MG63 (cell line): Measurements from ENCODE around the gene CS. TPM values are rescaled to one million over a fixed set of nuclear protein-coding genes. Genes with fewer than 3 reads are reported as not detected.
"Not testable (repeated sequence)": the region's sequence is repeated elsewhere in the genome, so short reads cannot be mapped to it uniquely, and the experiment has no call there.

Experiments
- DNase-seq: peaks from one replicate; pipeline ENCODE4 v3.0.0-alpha.2; 2020
- H3K27me3 ChIP-seq: fragments of 250-450 bp; sonication (Bioruptor Pico); 2 replicates; pipeline ENCODE4 v1.5.1; 2020; ENCODE audit warnings: mild to moderate bottlenecking, moderate library complexity
- H3K36me3 ChIP-seq: fragments of 250-450 bp; sonication (Bioruptor Pico); 2 replicates; pipeline ENCODE4 v1.5.1; 2020; ENCODE audit warnings: mild to moderate bottlenecking, moderate library complexity
- H3K4me3 ChIP-seq: fragments of 250-450 bp; sonication (Bioruptor Pico); 2 replicates; pipeline ENCODE4 v1.5.1; 2020; ENCODE audit warnings: mild to moderate bottlenecking, moderate library complexity
- H3K9me3 ChIP-seq: fragments of 250-450 bp; sonication (Bioruptor Pico); 2 replicates; pipeline ENCODE4 v1.5.1; 2020; ENCODE audit warnings: mild to moderate bottlenecking, moderate library complexity
- total RNA-seq: library from RNA; depleted of rRNA; stranded (reverse); fragments of >200 nt; shearing (Covaris generic); gene quantifications from 2 replicates; pipeline ENCODE4 v1.2.3, GENCODE V29; 2014; ENCODE audit warnings: low replicate concordance

Gene CS
- total RNA-seq, 1 experiment from 2014 or later = 73.4 TPM

DNA sequence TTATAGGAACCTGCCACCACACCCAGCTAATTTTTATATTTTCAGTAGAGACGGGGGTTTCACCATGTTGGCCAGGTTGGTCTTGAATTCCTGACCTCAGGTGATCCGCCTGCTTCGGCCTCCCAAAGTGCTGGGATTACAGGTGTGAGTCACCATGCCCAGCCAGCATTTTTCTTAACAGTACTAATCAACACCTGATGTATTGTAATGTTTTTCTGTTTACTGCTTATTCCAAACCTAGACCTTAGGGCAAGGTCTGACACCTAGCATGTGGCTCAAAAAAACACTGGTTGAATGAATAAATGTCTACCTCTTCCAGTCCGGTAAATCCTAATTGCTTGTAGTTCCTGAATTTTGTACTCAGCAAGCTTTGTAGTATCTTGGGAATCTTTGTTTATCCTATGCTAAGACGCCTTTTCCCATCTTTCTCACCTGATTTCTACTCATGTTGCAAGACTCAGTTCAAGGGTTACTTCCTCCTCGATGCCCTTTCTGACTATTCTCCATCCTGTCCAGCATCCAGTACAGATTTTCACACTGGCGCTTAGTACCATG, 30.9 kb upstream of the CS start:
- Histone ChIP-seq H3K36me3 (peaks cover 8% of the 10 kb centered on the region), H3K9me3 (no peaks in the 10 kb centered on the region), H3K27me3 (no peaks in the 10 kb centered on the region), H3K4me3 (no peak overlapping the region)
- no peak for DNase-seq

DNA sequence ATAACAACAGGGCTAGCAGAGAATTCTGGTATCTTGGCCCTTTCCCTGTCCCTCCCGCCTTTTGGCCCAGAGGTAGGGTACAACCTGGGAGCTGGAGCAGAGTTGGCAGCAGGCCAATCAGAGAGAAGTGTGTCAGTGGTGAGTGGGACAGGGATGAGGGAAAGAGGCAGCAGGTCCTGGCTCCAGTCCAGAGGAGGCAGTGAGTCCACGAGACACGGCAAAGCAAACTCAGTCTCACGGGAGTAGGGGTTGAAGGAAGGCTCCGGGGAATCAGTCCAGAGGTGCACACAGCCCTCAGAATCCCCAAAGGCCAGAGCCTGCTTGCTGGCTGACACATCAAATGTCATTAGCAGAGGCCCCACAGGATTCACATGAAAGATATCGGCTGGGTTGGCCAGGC, 26.4 kb upstream of the CS start:
- Histone ChIP-seq H3K36me3 (peaks cover 13% of the 10 kb centered on the region), H3K4me3 (no peak overlapping the region), H3K9me3 (no peaks in the 10 kb centered on the region), H3K27me3 (no peaks in the 10 kb centered on the region)
- DNase-seq = peak; percentile 8

DNA sequence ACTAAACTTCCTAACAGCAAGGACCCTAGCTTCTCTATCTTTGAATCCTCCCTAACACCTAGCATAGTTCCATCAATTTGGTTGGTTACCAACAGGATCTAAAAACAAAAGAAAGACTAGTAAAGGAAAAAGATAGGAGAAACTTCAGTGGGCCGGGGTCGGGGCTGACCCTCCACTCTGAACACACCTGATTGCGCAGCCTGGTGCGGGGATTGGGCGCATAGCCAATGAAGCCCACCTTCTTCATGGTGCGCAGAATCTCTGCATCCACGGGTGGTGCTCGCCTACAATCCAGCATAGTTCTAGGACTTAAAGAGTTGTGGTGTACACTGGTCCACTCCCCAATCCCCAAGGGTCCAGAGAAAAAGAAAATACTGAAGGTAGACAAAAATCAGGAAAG, 26.0 kb upstream of the CS start:
- Histone ChIP-seq H3K36me3 (peaks cover 13% of the 10 kb centered on the region), H3K9me3 (no peaks in the 10 kb centered on the region), H3K4me3 (no peak overlapping the region), H3K27me3 (no peaks in the 10 kb centered on the region)
- DNase-seq = no peak

DNA sequence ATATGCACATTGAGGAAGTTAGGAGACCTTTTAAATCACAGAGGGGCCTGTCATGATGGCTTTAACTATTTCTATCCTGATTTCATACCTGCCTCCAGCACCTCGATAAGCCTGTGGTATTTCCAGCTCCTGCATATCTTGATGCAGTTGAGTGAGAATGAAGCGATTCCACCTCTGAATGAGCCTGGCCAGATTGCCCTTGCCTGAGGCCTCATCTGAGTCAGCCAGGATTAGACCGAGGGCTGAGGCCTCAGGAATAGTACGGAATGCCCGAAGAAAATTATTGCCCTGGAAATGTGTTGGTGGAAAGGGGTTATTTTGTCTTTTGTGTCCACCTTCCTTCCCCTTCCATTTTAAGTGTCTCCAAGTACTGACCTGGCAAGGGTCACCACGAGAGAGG, 24.1 kb upstream of the CS start:
- Histone ChIP-seq H3K4me3 (no peak overlapping the region), H3K27me3 (no peaks in the 10 kb centered on the region), H3K9me3 (no peaks in the 10 kb centered on the region), H3K36me3 (peaks cover 16% of the 10 kb centered on the region)
- DNase-seq = no peak

DNA sequence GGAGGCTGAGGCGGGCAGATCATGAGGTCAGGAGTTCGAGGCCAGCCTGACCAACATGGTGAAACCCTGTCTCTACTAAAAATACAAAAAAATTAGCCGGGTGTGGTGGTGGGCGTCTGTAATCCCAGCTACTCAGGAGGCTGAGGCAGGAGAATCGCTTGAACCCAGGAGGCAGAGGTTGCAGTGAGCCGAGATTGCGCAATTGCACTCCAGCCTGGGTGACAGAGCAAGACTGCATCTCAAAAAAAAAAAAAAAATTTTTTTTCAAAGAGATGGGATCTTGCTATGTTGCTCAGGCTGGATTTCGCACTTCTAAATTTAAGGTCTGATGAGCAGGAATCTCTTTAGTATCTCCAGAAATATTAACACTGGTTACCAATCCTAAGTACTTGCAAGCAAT, 21.5 kb upstream of the CS start:
- H3K4me3 ChIP-seq, H3K27me3 ChIP-seq, DNase-seq, H3K9me3 ChIP-seq: not testable (repeated sequence)
- H3K36me3 ChIP-seq = peaks cover 16% of the 10 kb centered on the region

DNA sequence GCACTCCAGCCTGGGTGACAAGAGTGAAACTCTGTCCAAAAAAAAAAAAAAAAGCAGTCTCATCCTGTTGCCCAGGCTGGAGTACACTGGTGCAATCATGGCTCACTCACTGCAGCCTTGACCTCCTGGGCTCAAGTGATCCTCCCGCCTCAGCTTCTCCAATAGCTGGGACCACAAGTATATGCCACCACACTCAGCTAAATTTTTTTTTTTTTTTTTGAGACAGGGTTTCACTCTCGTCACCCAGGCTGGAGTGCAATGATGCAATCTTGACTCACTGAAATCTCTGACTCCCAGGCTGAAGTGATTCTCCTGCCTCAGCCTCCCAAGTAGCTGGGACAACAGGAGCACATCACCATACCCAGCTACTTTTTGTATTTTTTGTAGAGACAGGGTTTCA, 20.9 kb upstream of the CS start:
- no peak for DNase-seq
- Histone ChIP-seq H3K4me3 (no peak overlapping the region), H3K36me3 (peaks cover 10% of the 10 kb centered on the region), H3K27me3 (no peaks in the 10 kb centered on the region), H3K9me3 (no peaks in the 10 kb centered on the region)

DNA sequence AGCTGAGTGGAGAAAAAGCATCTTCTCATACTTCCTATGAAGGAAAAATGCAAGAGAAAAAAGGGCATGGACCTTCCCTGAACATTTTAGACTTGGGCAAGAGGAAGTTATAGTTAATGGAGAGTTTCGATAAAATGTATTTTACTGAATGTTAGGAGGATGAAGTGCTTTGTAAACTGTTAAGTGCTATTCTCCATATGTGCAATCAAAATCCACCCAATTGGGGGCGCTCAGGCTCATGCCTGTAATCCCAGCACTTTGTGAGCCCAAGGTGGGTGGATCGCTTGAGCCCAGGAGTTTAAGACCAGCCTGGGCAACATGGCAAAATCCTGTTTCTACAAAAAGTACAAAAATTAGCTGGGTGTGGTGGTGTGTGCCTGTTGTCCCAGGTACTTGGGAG, 17.5 kb upstream of the CS start:
- Histone ChIP-seq H3K9me3 (no peaks in the 10 kb centered on the region), H3K36me3 (peaks cover 24% of the 10 kb centered on the region), H3K4me3 (no peak overlapping the region), H3K27me3 (no peaks in the 10 kb centered on the region)
- DNase-seq = no peak

DNA sequence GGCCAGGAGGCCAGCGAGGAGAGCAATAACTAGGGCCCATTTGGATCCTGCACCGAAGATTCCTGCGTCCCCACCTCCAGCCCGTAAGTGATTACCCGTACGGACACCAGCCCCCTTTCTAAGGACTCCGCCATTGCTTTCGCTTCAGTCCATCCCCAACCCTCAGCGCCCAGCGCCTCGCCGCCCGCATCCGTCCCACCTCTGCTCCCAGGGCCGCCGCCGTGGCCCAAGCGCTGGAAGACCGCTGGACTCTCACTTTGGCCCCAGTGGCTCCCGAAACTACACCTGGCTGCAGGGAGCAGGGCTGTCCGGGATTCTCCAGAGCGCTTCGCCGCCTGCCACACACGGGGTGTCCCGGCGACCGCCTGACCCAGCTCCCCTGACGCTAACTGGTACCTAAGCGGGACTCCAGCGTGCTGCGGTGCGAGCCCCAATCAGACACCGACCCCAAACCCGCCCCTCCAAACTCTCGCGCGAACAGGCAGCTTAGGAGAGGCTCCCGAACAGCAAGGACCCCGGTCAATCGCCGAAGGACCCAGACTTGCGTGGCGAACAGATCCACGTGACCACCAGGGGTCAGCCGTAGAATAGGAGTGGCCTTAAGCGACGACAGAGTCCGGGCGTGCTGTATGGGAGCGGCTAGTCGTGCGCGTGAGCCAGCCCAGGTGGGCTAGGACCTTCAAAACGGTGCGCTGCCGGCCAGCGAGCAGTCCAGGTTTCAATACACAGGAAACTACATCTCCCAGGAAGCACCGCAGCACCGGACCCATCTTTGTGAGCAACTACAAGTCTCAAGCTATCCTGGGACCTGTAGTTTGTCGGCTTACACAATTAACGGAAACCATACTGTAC, 15.7 kb upstream of the CS start, which contains the start of gene CNPY2:
CNPY2 (minus strand) TSS at position 367 of the 852 bp plus-strand sequence. CDS start 771 bp downstream, outside the sequence.
- peaks cover 30% of the 10 kb centered on the region for H3K36me3 ChIP-seq
- peak; percentile 98 for DNase-seq

DNA sequence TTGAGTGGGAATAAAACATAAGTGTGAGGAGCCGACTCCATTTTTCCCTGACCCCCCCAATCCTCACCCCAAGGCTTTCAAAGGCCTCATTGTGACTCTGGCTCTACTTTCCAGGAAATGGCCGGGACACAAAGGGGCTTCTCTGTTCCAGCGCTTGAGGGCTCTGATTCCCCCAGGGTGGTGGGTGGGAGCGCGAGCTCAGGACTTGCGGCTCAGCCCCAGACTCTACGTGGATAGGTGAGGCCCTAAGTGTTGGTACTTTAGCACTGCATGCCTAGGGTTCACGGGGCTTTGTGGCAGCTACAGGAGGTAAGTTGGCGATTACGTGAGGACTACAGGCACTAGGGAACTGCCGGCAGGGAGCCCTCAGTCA, 15.1 kb upstream of the CS start:
- Histone ChIP-seq H3K27me3 (no peaks in the 10 kb centered on the region), H3K4me3 (peak overlapping the region; percentile 87), H3K36me3 (peaks cover 36% of the 10 kb centered on the region), H3K9me3 (no peaks in the 10 kb centered on the region)
- no peak for DNase-seq

More for the DNA sequence above, 15.7 kb upstream of the CS start, which contains the start of gene CNPY2:
- H3K4me3 ChIP-seq = peak within 1 kb of the TSS; percentile 87
- H3K27me3 ChIP-seq = no peaks in the 10 kb centered on the region
- no peaks in the 10 kb centered on the region for H3K9me3 ChIP-seq

DNA sequence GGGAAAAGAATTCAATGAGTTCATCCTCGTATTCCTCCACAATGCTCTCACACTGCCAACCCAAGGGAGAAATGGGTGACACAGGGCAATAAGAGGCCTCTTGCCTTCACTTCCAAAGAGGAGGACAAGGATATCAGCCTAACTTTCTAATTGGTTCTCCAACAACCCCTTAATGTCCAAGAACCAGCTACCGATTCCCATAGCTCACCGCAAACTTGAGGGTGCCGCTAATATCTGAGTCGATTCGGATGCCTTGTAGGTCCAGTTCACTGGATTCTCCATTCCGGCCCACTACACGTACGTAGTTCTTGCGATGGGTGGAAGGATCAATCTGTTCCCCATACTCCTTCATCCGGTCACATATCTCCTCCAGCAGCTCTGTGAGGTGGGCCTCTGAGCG, 10.9 kb upstream of the CS start:
- Histone ChIP-seq H3K9me3 (no peaks in the 10 kb centered on the region), H3K4me3 (no peak overlapping the region), H3K27me3 (no peaks in the 10 kb centered on the region), H3K36me3 (peaks cover 62% of the 10 kb centered on the region)
- DNase-seq = no peak

DNA sequence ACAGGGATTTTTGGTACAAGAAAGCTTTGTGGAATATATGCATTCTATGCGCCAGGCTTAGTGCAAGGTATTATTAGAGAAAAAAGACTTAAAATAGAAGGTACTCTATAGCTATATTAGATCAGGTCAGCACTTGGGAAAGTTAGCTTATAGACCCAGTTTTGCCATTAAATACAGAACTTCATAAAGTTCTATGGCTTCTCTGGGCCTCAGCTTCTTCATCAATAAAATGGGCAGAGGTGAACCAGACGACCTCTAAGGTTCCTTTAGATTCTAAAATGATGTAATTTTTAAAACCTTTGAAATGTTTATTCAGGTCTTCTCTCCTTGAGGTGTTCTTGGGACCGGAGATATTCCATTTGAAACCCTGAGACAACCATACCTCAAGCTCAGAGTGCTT, 8.6 kb upstream of the CS start:
- H3K36me3 ChIP-seq = peaks cover 61% of the 10 kb centered on the region

DNA sequence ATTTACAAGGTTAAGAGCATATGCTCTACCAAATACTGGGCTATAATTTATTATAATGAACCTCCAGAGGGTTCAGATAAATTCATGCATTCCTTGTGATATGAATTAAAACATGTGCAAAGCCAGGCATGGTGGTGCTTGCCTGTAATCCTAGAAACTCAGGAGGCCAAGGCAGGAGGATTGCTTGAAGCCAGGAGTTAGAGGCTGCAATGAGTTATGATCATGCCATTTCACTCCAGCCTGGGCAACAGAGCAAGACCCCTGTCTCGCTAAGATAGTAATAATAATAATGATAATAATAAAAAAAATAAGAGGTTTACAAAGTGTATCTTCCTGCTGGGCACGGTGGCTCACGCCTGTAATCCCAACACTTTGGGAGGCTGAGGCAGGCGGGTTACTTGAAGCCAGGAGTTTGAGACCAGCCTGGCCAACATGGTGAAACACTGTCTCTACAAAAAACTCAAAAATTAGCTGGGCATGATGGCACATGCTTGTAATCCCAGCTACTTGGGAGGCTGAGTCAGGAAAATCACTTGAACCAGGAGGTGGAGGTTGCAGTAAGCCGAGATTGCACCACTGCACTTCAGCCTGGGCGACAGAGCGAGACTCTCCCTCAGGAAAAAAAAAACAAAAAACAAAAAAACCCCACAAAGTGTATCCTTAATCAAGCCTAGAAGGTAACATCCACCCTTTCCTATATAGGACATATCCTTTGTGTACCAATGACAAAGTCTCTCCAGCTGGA, 7.3 kb upstream of the CS start:
- no peaks in the 10 kb centered on the region for H3K27me3 ChIP-seq
- no peaks in the 10 kb centered on the region for H3K9me3 ChIP-seq
- no peak overlapping the region for H3K4me3 ChIP-seq
- H3K36me3 ChIP-seq = peaks cover 54% of the 10 kb centered on the region
- DNase-seq = no peak

More for the DNA sequence above, 8.6 kb upstream of the CS start:
- no peaks in the 10 kb centered on the region for H3K27me3 ChIP-seq
- H3K4me3 ChIP-seq = no peak overlapping the region
- DNase-seq = no peak
- no peaks in the 10 kb centered on the region for H3K9me3 ChIP-seq

DNA sequence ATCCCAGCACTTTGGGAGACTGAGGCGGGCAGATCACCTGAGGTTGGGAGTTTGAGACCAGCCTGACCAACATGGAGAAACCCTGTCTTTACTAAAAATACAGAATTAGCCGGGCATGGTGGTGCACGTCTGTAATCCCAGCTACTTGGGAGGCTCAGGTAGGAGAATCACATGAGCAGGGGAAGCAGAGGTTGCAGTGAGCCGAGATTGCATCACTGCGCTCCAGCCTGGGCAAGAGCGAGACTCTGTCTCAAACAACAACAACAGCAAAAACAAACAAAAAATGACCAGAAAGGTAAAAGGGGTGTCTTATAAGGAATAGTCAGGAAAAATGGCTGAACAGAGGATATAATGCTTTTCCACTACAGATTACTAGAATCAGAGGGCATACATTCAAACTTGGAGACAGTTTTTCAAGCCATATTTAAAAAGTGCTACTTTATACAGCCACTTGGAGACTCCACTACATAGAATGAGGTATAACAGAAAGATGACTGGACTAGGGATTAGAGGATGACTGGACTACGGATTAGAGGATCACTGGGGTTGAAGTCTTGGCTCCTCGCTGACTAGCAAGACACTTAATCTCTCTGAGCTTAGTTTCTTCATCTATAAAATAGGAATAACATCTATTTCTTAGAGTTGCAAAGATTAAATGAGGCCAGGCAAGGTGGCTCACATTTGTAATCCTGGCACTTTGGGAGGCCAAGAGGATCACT, 4.9 kb upstream of the CS start:
- H3K36me3 ChIP-seq = peaks cover 45% of the 10 kb centered on the region
- DNase-seq = no peak
- H3K9me3 ChIP-seq = no peaks in the 10 kb centered on the region
- no peak overlapping the region for H3K4me3 ChIP-seq
- H3K27me3 ChIP-seq = no peaks in the 10 kb centered on the region

DNA sequence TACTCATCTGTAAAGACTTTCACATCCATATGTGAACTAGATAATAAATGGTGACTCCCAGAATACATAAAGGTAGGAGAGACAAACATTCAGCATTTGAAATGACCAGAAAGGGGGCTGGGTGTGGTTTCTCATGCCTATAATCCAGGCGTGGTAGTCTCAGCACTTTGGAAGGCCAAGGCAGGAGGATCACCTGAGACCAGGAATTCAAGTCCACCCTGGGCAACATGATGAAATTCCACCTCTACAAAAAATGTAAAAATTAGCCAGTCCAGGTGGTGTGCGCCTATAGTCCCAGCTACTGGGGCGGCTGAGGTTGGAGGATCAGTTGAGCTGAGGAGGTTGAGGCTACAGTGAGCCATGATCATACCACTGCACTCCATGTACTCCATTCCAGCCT, 4.1 kb upstream of the CS start:
- H3K27me3 ChIP-seq = no peaks in the 10 kb centered on the region
- no peak for DNase-seq
- no peaks in the 10 kb centered on the region for H3K9me3 ChIP-seq

DNA sequence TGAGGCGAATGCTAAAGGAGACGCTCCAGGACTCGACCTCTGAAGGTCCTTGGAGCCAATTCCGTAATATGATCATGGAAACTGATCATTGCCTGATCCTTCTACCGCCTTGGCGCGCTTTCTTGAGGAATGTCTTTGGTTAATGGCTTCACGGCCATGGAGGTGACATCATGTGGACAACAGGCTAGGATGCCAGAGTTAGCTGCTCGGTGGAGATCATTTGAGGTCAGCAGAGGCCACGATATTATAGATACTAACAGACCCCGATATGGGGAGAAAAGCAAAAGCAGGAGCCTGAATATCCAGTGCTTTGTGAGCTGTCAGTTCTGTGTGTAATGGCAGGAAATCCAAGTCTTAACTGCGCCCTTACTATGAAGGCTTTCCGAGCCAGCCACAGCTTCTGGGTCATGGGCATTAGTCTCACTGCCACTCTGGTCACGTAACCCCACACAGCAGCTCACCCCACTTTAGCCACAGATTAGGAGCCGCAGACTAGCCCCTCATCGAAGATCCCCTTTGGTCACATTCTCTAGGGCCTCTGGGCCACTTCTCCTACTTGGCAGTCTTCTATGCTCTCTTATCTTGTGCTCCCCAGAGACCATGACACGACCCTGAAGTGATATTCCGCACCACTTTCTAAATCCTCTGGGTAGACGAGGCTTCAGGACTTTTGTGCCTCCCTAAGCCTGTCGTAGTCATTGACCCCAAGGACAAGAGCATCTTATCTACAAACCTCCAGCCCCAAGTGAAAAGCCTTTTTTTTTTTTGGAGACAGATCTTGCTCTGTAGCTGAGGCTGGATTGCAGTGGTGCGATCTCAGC, 724 bp upstream of the CS start:
- Histone ChIP-seq H3K36me3 (peaks cover 52% of the 10 kb centered on the region), H3K27me3 (no peaks in the 10 kb centered on the region), H3K9me3 (no peaks in the 10 kb centered on the region), H3K4me3 (peak overlapping the region; percentile 94)
- DNase-seq = no peak

More for the DNA sequence above, 4.1 kb upstream of the CS start:
- Histone ChIP-seq H3K36me3 (peaks cover 45% of the 10 kb centered on the region), H3K4me3 (no peak overlapping the region)

DNA sequence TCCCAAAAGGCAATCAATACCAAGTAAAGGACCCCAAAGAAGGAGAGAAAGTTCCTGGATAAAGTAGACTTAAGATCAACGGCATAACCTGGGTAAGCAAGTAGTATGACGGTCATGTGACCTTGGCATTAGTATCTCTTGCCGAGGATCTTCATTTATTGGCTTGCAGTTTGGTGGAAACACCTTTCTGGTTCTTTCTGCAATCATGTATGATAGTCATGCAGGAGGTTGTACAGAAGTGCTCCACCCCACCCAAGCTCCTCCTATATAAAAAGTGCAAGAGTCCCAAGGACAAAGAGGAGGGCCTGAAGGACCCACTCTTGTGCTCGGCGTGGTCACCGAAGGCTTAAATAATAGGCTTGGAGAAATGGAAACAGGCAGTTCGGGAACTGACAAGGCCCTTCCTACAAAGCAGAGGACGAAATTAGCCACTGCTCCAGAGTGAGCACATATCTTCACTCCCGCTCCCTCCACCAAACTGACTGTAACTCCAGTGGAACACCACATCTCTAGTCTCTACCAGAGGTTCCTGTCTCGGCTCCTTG, 750 bp downstream of the CS start:
- Histone ChIP-seq H3K27me3 (no peaks in the 10 kb centered on the region), H3K9me3 (no peaks in the 10 kb centered on the region), H3K4me3 (peak overlapping the region; percentile 94), H3K36me3 (peaks cover 58% of the 10 kb centered on the region)
- no peak for DNase-seq
